CD4-positive, CD25-positive, alpha-beta regulatory T cell (primary cell): ENCODE data around the gene YTHDF1. TPM values are rescaled to one million over a fixed set of nuclear protein-coding genes. Genes with fewer than 3 reads are reported as not detected.

Source experiments
- ATAC-seq, 2 donors: fragments of 150-1000 bp; cut with Tn5 transposase; one replicate each; pipeline ENCODE4 v1.10.0; 2021; ENCODE audit warnings: low read depth in 2 of 2, moderate number of reproducible peaks in 2 of 2, moderate library complexity in 1 of 2
- DNase-seq, 3 donors: peaks; one replicate each; pipeline versions ENCODE4 v3.0.0 to v3.0.0-alpha.2; 2012 to 2022; ENCODE audit warnings: mixed read lengths in 1 of 3
- H3K27ac ChIP-seq: one replicate; pipeline ENCODE4 v1.7.0; 2013; ENCODE audit warnings: mild to moderate bottlenecking, low read length; ENCODE audit not compliant: insufficient read depth, poor library complexity, severe bottlenecking
- H3K27me3 ChIP-seq: one replicate; pipeline ENCODE4 v1.7.0; 2013; ENCODE audit warnings: low read length; ENCODE audit not compliant: control insufficient read depth, insufficient read depth
- H3K36me3 ChIP-seq: one replicate; pipeline ENCODE4 v1.7.0; 2013; ENCODE audit warnings: mild to moderate bottlenecking, low read length, moderate library complexity; ENCODE audit not compliant: control insufficient read depth, insufficient read depth
- H3K4me1 ChIP-seq: 2 replicates; pipeline ENCODE4 v1.7.0; 2013; ENCODE audit warnings: mild to moderate bottlenecking, low read length; ENCODE audit not compliant: insufficient read depth, control insufficient read depth, poor library complexity, severe bottlenecking
- H3K4me3 ChIP-seq: one replicate; pipeline ENCODE4 v1.7.0; 2013; ENCODE audit warnings: low read depth, mild to moderate bottlenecking, low read length, moderate library complexity
- H3K9me3 ChIP-seq, 2 experiments: 1 replicate in 1 of 2; 2 replicates in 1 of 2; pipeline ENCODE4 v1.7.0; 2013; ENCODE audit warnings: low read length in 2 of 2, mild to moderate bottlenecking in 1 of 2, moderate library complexity in 1 of 2; ENCODE audit not compliant: control insufficient read depth in 2 of 2
- H3K27ac Mint-ChIP-seq, 3 donors: one replicate each; pipeline ENCODE4 v1.8.0; 2020 to 2022; ENCODE audit warnings: mild to moderate bottlenecking in 3 of 3, mixed read lengths in 3 of 3, moderate library complexity in 2 of 3
- H3K27me3 Mint-ChIP-seq: one replicate; pipeline ENCODE4 v1.8.0; 2022; ENCODE audit warnings: mild to moderate bottlenecking, mixed read lengths
- H3K36me3 Mint-ChIP-seq: one replicate; pipeline ENCODE4 v1.8.0; 2020; ENCODE audit warnings: mixed read lengths
- H3K4me1 Mint-ChIP-seq, 4 donors: one replicate each; pipeline ENCODE4 v1.8.0; 2020 to 2022; ENCODE audit warnings: mixed read lengths in 4 of 4, mild to moderate bottlenecking in 1 of 4
- H3K4me3 Mint-ChIP-seq, 4 donors: one replicate each; pipeline ENCODE4 v1.8.0; 2020 to 2022; ENCODE audit warnings: mild to moderate bottlenecking in 4 of 4, mixed read lengths in 4 of 4, moderate library complexity in 3 of 4
- H3K9me3 Mint-ChIP-seq, 7 donors: one replicate each; pipeline ENCODE4 v1.8.0; 2020 to 2022; ENCODE audit warnings: mixed read lengths in 7 of 7, mild to moderate bottlenecking in 3 of 7, moderate library complexity in 2 of 7
- polyA plus RNA-seq, 4 donors: library from polyadenylated mRNA; unstranded; fragments of 300-500 nt; fragmentation: Illumina TruSeq; gene quantifications; one replicate each; pipeline ENCODE4 v1.2.3, GENCODE V29; 2021
- total RNA-seq: library from RNA; stranded (reverse); gene quantifications from one replicate; pipeline ENCODE4 v1.2.3, GENCODE V29; 2022

YTHDF1 gene
- total and polyA plus RNA-seq, 5 donors from 2014 or later = 28.5 to 38.4 (median 33.5) TPM

GRCh38 chr20:63167918-63168520 is 47.9 kb downstream of the YTHDF1 start:
- no peak overlapping the region for H3K27ac Mint-ChIP-seq
- ATAC-seq = no peak
- Histone ChIP-seq H3K27me3 (no peaks in the 10 kb centered on the region), H3K36me3 (no peaks in the 10 kb centered on the region), H3K9me3 (no peaks in the 10 kb centered on the region), H3K4me3 (no peak overlapping the region), H3K27ac (no peak overlapping the region), H3K4me1 (no peaks in the 10 kb centered on the region)
- H3K36me3 Mint-ChIP-seq = no peaks in the 10 kb centered on the region
- no peaks in the 10 kb centered on the region for H3K9me3 Mint-ChIP-seq
- DNase-seq = no peak
- no peak overlapping the region for H3K4me3 Mint-ChIP-seq
- H3K27me3 Mint-ChIP-seq = peaks cover 25% of the 10 kb centered on the region
- peaks cover 0 to 2% (median 0%) of the 10 kb centered on the region in 4 donors for H3K4me1 Mint-ChIP-seq

- no peaks in the 10 kb centered on the region for H3K27me3 ChIP-seq
- H3K4me1 Mint-ChIP-seq = peaks cover 0 to 2% (median 0%) of the 10 kb centered on the region in 4 donors
- no peaks in the 10 kb centered on the region for H3K36me3 Mint-ChIP-seq
- no peak overlapping the region for H3K4me3 Mint-ChIP-seq
- no peak for ATAC-seq
- no peaks in the 10 kb centered on the region for H3K9me3 Mint-ChIP-seq
- H3K36me3 ChIP-seq = no peaks in the 10 kb centered on the region
- H3K27ac Mint-ChIP-seq = peak overlapping the region in 1 of 3 donors; percentile 86
- DNase-seq = no peak
- H3K4me3 ChIP-seq = no peak overlapping the region
- H3K27me3 Mint-ChIP-seq = peaks cover 25% of the 10 kb centered on the region
- H3K4me1 ChIP-seq = no peaks in the 10 kb centered on the region
- H3K9me3 ChIP-seq = no peaks in the 10 kb centered on the region
- no peak overlapping the region for H3K27ac ChIP-seq
These were observed 48.7 kb downstream of the YTHDF1 start for GRCh38 chr20:63167026-63167917.

GRCh38 chr20:63166193-63167020 is 49.5 kb downstream of the YTHDF1 start:
- Histone ChIP-seq H3K4me1 (no peaks in the 10 kb centered on the region), H3K27ac (no peak overlapping the region), H3K27me3 (no peaks in the 10 kb centered on the region), H3K36me3 (no peaks in the 10 kb centered on the region), H3K4me3 (no peak overlapping the region), H3K9me3 (no peaks in the 10 kb centered on the region)
- DNase-seq (no peak), ATAC-seq (no peak)
- Mint-ChIP-seq H3K4me1 (peaks cover 0 to 2% (median 0%) of the 10 kb centered on the region in 4 donors), H3K27me3 (peaks cover 17% of the 10 kb centered on the region), H3K36me3 (no peaks in the 10 kb centered on the region), H3K4me3 (no peak overlapping the region), H3K9me3 (no peaks in the 10 kb centered on the region), H3K27ac (no peak overlapping the region)

- no peak overlapping the region for H3K27ac Mint-ChIP-seq
- Histone ChIP-seq H3K4me1 (no peaks in the 10 kb centered on the region), H3K27ac (no peak overlapping the region), H3K36me3 (no peaks in the 10 kb centered on the region), H3K27me3 (no peaks in the 10 kb centered on the region), H3K4me3 (no peak overlapping the region), H3K9me3 (no peaks in the 10 kb centered on the region)
- no peak overlapping the region for H3K4me3 Mint-ChIP-seq
- H3K9me3 Mint-ChIP-seq = no peaks in the 10 kb centered on the region
- peaks cover 0 to 2% (median 0%) of the 10 kb centered on the region in 4 donors for H3K4me1 Mint-ChIP-seq
- peaks cover 9% of the 10 kb centered on the region for H3K27me3 Mint-ChIP-seq
- DNase-seq = no peak
- no peak for ATAC-seq
- no peaks in the 10 kb centered on the region for H3K36me3 Mint-ChIP-seq
These were observed 50.4 kb downstream of the YTHDF1 start for GRCh38 chr20:63165356-63166192.

GRCh38 chr20:63164484-63165355 is 51.2 kb downstream of the YTHDF1 start:
- Mint-ChIP-seq H3K4me3 (no peak overlapping the region), H3K4me1 (peaks cover 0 to 2% (median 0%) of the 10 kb centered on the region in 4 donors), H3K27ac (peak overlapping the region in 1 of 3 donors; percentile 52), H3K27me3 (peaks cover 4% of the 10 kb centered on the region), H3K9me3 (no peaks in the 10 kb centered on the region), H3K36me3 (no peaks in the 10 kb centered on the region)
- H3K27me3 ChIP-seq = no peaks in the 10 kb centered on the region
- no peak overlapping the region for H3K4me3 ChIP-seq
- no peak for ATAC-seq
- no peaks in the 10 kb centered on the region for H3K9me3 ChIP-seq
- no peak overlapping the region for H3K27ac ChIP-seq
- no peak for DNase-seq
- H3K36me3 ChIP-seq = no peaks in the 10 kb centered on the region
- no peaks in the 10 kb centered on the region for H3K4me1 ChIP-seq

- no peaks in the 10 kb centered on the region for H3K9me3 ChIP-seq
- DNase-seq = no peak
- H3K4me3 Mint-ChIP-seq = no peak overlapping the region
- no peaks in the 10 kb centered on the region for H3K27me3 ChIP-seq
- H3K27me3 Mint-ChIP-seq = peaks cover 4% of the 10 kb centered on the region
- H3K27ac Mint-ChIP-seq = no peak overlapping the region
- no peaks in the 10 kb centered on the region for H3K9me3 Mint-ChIP-seq
- H3K27ac ChIP-seq = no peak overlapping the region
- ATAC-seq = no peak
- H3K4me3 ChIP-seq = no peak overlapping the region
- H3K36me3 Mint-ChIP-seq = no peaks in the 10 kb centered on the region
- peaks cover 0 to 2% (median 0%) of the 10 kb centered on the region in 4 donors for H3K4me1 Mint-ChIP-seq
- no peaks in the 10 kb centered on the region for H3K36me3 ChIP-seq
- no peaks in the 10 kb centered on the region for H3K4me1 ChIP-seq
These were observed 52.1 kb downstream of the YTHDF1 start for GRCh38 chr20:63163596-63164483.
